ACC112 (cell line): ENCODE results near the gene CHD9NB.
"Not testable (repeated sequence)": the region's sequence is repeated elsewhere in the genome, so short reads cannot be mapped to it uniquely, and the experiment has no call there.

Experiments used
- H2AFZ ChIP-seq: fragments of 200-600 bp; sonication (generic); one replicate; pipeline ENCODE4 v1.6.0; 2017; ENCODE audit warnings: antibody characterized with exemption, low read length; ENCODE audit not compliant: unreplicated experiment
- H3K27ac ChIP-seq: fragments of 200-600 bp; sonication (generic); 2 replicates; pipeline ENCODE4 v1.5.1; 2014; ENCODE audit warnings: low read depth, mild to moderate bottlenecking, antibody characterized with exemption, low read length, moderate library complexity
- H3K27me3 ChIP-seq: fragments of 200-600 bp; sonication (generic); 2 replicates; pipeline ENCODE4 v1.6.1; 2014; ENCODE audit warnings: mild to moderate bottlenecking, antibody characterized with exemption, low read length, moderate library complexity, mixed read lengths; ENCODE audit not compliant: insufficient read depth
- H3K36me3 ChIP-seq: fragments of 200-600 bp; sonication (generic); 2 replicates; pipeline ENCODE4 v1.6.1; 2016; ENCODE audit warnings: mild to moderate bottlenecking, antibody characterized with exemption, low read length, moderate library complexity, mixed read lengths; ENCODE audit not compliant: insufficient read depth
- H3K4me1 ChIP-seq: fragments of 200-600 bp; sonication (generic); one replicate; pipeline ENCODE4 v1.6.1; 2016; ENCODE audit warnings: low read length, mixed read lengths; ENCODE audit not compliant: insufficient read depth, unreplicated experiment, control insufficient read depth
- H3K4me3 ChIP-seq: fragments of 200-600 bp; sonication (generic); 2 replicates; pipeline ENCODE4 v1.5.1; 2014; ENCODE audit warnings: mild to moderate bottlenecking, low read depth, low read length
- H3K79me2 ChIP-seq: fragments of 200-600 bp; sonication (generic); one replicate; pipeline ENCODE4 v1.6.0; 2016; ENCODE audit warnings: low read length; ENCODE audit not compliant: control insufficient read depth, unreplicated experiment, insufficient read depth

CHD9NB gene

GRCh38 chr16:53082509-53082908 lies 29.8 kb upstream of the CHD9NB start:
- H3K27me3 ChIP-seq: no peaks in the 10 kb centered on the region
- H3K4me1 ChIP-seq: peaks cover 50% of the 10 kb centered on the region
- no peaks in the 10 kb centered on the region for H3K36me3 ChIP-seq
- no peak overlapping the region for H3K4me3 ChIP-seq
- no peak overlapping the region for H3K27ac ChIP-seq
- H2AFZ ChIP-seq: no peak overlapping the region
- H3K79me2 ChIP-seq: peaks cover 37% of the 10 kb centered on the region

GRCh38 chr16:53081686-53082407 lies 29.1 kb upstream of the CHD9NB start:
- H3K27ac ChIP-seq: no peak overlapping the region
- no peak overlapping the region for H3K4me3 ChIP-seq
- H3K36me3 ChIP-seq: no peaks in the 10 kb centered on the region
- H3K27me3 ChIP-seq: no peaks in the 10 kb centered on the region
- no peak overlapping the region for H2AFZ ChIP-seq
- peaks cover 37% of the 10 kb centered on the region for H3K79me2 ChIP-seq
- peaks cover 47% of the 10 kb centered on the region for H3K4me1 ChIP-seq

- peaks cover 37% of the 10 kb centered on the region for H3K79me2 ChIP-seq
- H3K27ac ChIP-seq: peak overlapping the region; percentile 81
Observed at GRCh38 chr16:53081032-53081424, 28.3 kb upstream of the CHD9NB start.

GRCh38 chr16:53080345-53081031 lies 27.8 kb upstream of the CHD9NB start:
- H2AFZ ChIP-seq: no peak overlapping the region
- H3K4me1 ChIP-seq: peaks cover 46% of the 10 kb centered on the region
- H3K79me2 ChIP-seq: peaks cover 37% of the 10 kb centered on the region
- H3K27ac ChIP-seq: peak overlapping the region; percentile 81
- peak overlapping the region; percentile 35 for H3K4me3 ChIP-seq
- H3K27me3 ChIP-seq: no peaks in the 10 kb centered on the region
- no peaks in the 10 kb centered on the region for H3K36me3 ChIP-seq

More at GRCh38 chr16:53081032-53081424, 28.3 kb upstream of the CHD9NB start:
- Histone ChIP-seq H2AFZ (no peak overlapping the region), H3K4me3 (peak overlapping the region; percentile 35), H3K4me1 (peaks cover 46% of the 10 kb centered on the region), H3K27me3 (no peaks in the 10 kb centered on the region), H3K36me3 (no peaks in the 10 kb centered on the region)

GRCh38 chr16:53078765-53079485 lies 26.2 kb upstream of the CHD9NB start:
- Histone ChIP-seq H3K4me1 (peaks cover 46% of the 10 kb centered on the region), H3K36me3 (no peaks in the 10 kb centered on the region), H3K4me3 (no peak overlapping the region), H3K79me2 (peaks cover 35% of the 10 kb centered on the region), H3K27ac (no peak overlapping the region), H2AFZ (no peak overlapping the region), H3K27me3 (no peaks in the 10 kb centered on the region)

DNA sequence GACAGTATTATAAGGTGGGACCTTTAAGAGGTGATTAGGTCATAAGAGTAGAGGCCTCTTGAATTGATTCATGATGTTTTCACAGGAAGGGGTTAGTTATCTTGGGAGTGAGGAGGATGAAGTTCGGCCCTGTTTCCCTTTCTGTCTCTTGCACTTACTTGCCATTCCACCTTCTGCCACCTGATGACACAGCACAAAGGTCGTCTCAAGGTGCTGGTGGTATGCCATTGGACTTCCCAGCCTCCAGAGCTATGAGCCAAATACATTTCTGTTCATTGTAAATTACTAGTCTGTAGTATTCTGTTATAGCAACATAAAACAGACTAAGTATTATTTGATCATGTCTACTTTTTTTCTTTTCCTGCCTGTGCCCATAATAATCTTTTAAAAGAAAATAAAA lies 25.6 kb upstream of the CHD9NB start:
- H3K27me3 ChIP-seq: no peaks in the 10 kb centered on the region
- H3K36me3 ChIP-seq: no peaks in the 10 kb centered on the region
- H3K4me3 ChIP-seq: no peak overlapping the region
- H2AFZ ChIP-seq: no peak overlapping the region
- no peak overlapping the region for H3K27ac ChIP-seq
- H3K4me1 ChIP-seq: peaks cover 41% of the 10 kb centered on the region
- H3K79me2 ChIP-seq: peaks cover 38% of the 10 kb centered on the region

- H2AFZ ChIP-seq, H3K27ac ChIP-seq, H3K36me3 ChIP-seq, H3K4me3 ChIP-seq, H3K27me3 ChIP-seq: not testable (repeated sequence)
- H3K79me2 ChIP-seq: peaks cover 43% of the 10 kb centered on the region
- peaks cover 21% of the 10 kb centered on the region for H3K4me1 ChIP-seq
Observed at GRCh38 chr16:53075461-53075860, 22.8 kb upstream of the CHD9NB start.

DNA sequence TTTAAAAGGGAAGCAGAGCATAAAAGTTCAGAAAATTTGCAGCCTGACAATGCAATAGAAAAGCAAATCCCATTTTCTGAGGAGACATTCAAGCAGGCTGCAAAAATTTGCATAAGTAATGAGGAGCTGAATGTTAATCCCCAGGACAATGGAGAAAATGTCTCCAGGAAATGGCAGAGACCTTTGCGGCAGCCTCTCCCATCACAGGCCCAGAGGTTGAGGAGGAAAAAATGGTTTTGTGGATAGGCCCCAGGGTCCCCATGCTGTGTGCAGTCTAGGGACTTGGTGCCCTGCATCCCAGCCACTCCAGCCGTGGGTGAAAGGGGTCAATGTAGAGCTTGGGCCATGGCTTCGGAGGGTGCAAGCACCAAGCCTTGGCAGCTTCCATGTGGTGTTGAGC lies 21.6 kb upstream of the CHD9NB start:
- H3K4me3 ChIP-seq, H3K27ac ChIP-seq, H3K27me3 ChIP-seq, H2AFZ ChIP-seq, H3K36me3 ChIP-seq, H3K4me1 ChIP-seq: not testable (repeated sequence)
- peaks cover 43% of the 10 kb centered on the region for H3K79me2 ChIP-seq

GRCh38 chr16:53073022-53073421 lies 20.3 kb upstream of the CHD9NB start:
- no peaks in the 10 kb centered on the region for H3K4me1 ChIP-seq
- H3K79me2 ChIP-seq: peaks cover 35% of the 10 kb centered on the region
- no peak overlapping the region for H2AFZ ChIP-seq
- H3K27ac ChIP-seq: no peak overlapping the region
- no peaks in the 10 kb centered on the region for H3K27me3 ChIP-seq
- no peaks in the 10 kb centered on the region for H3K36me3 ChIP-seq
- H3K4me3 ChIP-seq: no peak overlapping the region

- H3K4me1 ChIP-seq: no peaks in the 10 kb centered on the region
- no peak overlapping the region for H3K4me3 ChIP-seq
- H3K27me3 ChIP-seq: no peaks in the 10 kb centered on the region
- H2AFZ ChIP-seq: no peak overlapping the region
- H3K27ac ChIP-seq: no peak overlapping the region
- H3K79me2 ChIP-seq: peaks cover 31% of the 10 kb centered on the region
- no peaks in the 10 kb centered on the region for H3K36me3 ChIP-seq
Observed at GRCh38 chr16:53071748-53072301, 19.1 kb upstream of the CHD9NB start.
